ENCODE results near the gene CFAP45. TPM values are rescaled to one million over a fixed set of nuclear protein-coding genes. Genes with fewer than 3 reads are reported as not detected.
A peak's percentile ranks its signal among the peaks of the same experiment; 100 is the strongest.

CFAP45 gene
- total and polyA plus RNA-seq, 3 donors from 2014 or later: 13.0 to 59.6 (median 30.4) TPM

DNA sequence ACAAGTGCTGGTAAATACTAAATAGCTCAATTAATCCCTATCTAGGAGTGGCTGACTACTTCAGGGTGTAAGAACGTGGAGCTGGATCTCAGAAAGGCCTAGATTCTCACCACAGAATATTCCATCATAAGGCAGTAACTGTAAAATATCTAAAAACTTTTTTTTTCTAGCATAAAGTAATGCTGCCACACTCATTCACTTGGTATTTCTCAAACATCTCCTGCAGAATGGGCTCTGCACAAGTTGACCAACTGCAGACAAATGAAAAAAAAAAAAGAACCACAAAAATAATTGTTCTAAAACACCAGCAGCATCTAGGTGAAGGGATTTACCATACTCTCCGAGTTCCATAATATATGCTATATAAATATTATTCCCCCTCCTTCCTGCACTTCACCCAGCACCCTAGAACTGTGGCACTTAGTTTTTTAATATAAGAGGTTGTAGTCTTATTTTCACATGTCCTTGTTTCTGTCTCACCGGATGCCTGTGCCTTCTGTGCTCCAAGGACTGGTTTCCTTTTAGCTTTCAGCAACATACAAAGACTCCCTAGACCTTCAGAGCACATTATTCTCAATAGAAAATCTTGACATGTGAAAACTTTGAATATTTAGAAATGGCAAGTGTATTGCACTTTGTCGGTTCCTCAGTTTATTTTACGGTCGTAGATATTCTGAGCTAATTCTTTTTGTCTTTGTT lies 46.4 kb downstream of the CFAP45 start:
- no peaks in the 10 kb centered on the region for H3K36me3 ChIP-seq (ENCODE audit: low read depth, missing control alignments)
- WGBS, 2 donors: 16 to 20% methylated on average over 6 of the region's 6 CpGs
- peak overlapping the region; percentile 87 to 94 for H3K27ac ChIP-seq
- no peaks in the 10 kb centered on the region for H3K9me3 ChIP-seq
- DNase-seq: no peak
- intact Hi-C loops (cut with DNase I; ENCODE audit: low total_unique reads): no loop called here
- H3K4me1 ChIP-seq: peaks cover 8% of the 10 kb centered on the region
- no peak for TF ChIP-seq POLR2A (IDR thresholded peaks at IDR 0.05)
- TF ChIP-seq, protein P1, sequence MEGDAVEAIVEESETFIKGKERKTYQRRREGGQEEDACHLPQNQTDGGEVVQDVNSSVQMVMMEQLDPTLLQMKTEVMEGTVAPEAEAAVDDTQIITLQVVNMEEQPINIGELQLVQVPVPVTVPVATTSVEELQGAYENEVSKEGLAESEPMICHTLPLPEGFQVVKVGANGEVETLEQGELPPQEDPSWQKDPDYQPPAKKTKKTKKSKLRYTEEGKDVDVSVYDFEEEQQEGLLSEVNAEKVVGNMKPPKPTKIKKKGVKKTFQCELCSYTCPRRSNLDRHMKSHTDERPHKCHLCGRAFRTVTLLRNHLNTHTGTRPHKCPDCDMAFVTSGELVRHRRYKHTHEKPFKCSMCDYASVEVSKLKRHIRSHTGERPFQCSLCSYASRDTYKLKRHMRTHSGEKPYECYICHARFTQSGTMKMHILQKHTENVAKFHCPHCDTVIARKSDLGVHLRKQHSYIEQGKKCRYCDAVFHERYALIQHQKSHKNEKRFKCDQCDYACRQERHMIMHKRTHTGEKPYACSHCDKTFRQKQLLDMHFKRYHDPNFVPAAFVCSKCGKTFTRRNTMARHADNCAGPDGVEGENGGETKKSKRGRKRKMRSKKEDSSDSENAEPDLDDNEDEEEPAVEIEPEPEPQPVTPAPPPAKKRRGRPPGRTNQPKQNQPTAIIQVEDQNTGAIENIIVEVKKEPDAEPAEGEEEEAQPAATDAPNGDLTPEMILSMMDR (IDR thresholded peaks at IDR 0.05): no peak
- H3K4me3 ChIP-seq: peak overlapping the region; percentile 71 to 75
- no peaks in the 10 kb centered on the region for H3K27me3 ChIP-seq

DNA sequence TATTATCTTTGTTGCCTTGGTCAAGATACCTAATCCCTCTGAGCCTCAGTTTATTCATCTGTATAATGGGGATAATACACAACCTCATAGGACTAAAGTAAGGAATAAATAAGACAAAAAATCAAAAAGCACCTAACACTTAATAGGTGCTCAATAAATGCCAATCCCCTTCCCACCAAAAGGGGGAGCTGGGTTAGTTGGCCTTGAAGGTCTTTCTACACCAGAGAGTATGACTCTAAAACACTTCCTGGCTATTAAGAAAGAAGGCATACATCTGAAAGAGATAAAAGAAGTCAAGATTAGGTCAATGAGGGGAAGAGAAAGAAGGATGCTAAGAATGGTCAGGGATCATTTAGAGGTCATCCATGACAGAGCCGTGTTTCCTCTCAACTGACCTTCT lies 48.6 kb downstream of the CFAP45 start:
- intact Hi-C loops (cut with DNase I; ENCODE audit: low total_unique reads): no loop called here
- H3K4me1 ChIP-seq: peaks cover 8% of the 10 kb centered on the region
- no peaks in the 10 kb centered on the region for H3K27me3 ChIP-seq
- H3K9me3 ChIP-seq: no peaks in the 10 kb centered on the region
- no peak for DNase-seq
- 61 to 72% methylated on average over 1 of the region's 1 CpG for WGBS, 2 donors
- H3K27ac ChIP-seq: no peak overlapping the region
- H3K4me3 ChIP-seq: no peak overlapping the region
- no peak for TF ChIP-seq POLR2A (IDR thresholded peaks at IDR 0.05)
- TF ChIP-seq, protein P1 (IDR thresholded peaks at IDR 0.05): no peak
- no peaks in the 10 kb centered on the region for H3K36me3 ChIP-seq (ENCODE audit: low read depth, missing control alignments)

DNA sequence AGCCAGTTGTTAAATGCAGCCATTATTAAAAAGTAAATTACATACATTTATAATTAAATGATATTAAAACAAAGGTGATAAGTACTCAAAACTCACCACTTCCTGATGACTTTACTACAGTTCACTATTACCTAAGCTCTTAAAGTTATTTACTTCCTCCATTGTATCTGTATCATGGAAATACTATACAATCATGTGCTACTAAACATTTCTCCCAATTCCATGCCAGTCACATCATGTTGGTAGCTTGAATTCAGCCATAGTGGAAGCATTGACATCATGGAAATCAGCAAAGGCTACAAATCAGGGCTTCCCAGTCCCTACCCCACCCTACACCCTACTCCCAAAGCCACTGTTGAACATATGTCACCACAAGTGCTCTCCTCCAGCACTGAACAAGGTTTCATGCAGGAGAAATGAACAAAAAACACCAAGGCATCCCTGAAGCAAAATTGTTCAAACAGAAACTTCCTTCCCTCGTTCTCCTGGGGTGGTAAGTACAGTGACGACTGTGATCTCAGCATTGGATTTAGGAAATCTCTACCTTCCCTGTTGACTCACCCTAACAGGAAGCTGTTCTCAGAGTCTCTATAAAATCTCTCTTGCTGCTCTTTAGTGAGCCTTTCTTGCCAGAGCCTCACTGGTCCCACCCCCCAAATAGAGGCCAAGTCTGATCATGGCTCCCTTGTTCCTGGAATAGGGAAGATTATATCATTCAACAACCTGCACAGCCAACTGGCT lies 50.2 kb downstream of the CFAP45 start:
- Histone ChIP-seq H3K36me3 (ENCODE audit: low read depth, missing control alignments) (no peaks in the 10 kb centered on the region), H3K4me3 (no peak overlapping the region), H3K27ac (no peak overlapping the region), H3K27me3 (no peaks in the 10 kb centered on the region), H3K4me1 (peaks cover 5% of the 10 kb centered on the region), H3K9me3 (no peaks in the 10 kb centered on the region)
- 77 to 81% methylated on average over 2 of the region's 2 CpGs for WGBS, 2 donors
- intact Hi-C loops (cut with DNase I; ENCODE audit: low total_unique reads): no loop called here
- TF ChIP-seq POLR2A (IDR thresholded peaks at IDR 0.05): no peak
- TF ChIP-seq, protein P1 (IDR thresholded peaks at IDR 0.05): no peak
- DNase-seq: no peak

DNA sequence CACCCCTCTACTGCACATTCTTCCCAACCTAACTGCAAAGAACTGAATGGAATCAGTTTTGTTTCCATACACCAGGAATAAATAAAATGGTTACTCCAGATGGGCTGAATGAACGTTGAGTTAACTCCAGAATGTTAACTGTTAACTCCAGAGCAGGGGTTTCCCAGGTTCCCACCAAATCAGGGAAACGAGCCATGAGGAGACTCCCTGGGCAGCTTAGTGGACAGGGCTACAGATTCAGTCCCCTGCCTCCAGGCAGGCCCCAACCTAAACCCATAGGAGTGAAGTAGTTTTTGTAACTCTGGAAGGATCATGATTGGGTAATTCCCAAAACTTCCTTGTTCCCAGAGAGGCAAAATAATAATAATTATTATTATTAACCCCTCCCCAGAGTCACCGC lies 51.6 kb downstream of the CFAP45 start:
- 40 to 80% methylated on average over 3 of the region's 3 CpGs for WGBS, 2 donors
- TF ChIP-seq POLR2A (IDR thresholded peaks at IDR 0.05): no peak
- TF ChIP-seq, protein P1 (IDR thresholded peaks at IDR 0.05): no peak
- intact Hi-C loops (cut with DNase I; ENCODE audit: low total_unique reads): no loop called here

More for the DNA sequence above, 51.6 kb downstream of the CFAP45 start:
- Histone ChIP-seq H3K4me3 (no peak overlapping the region), H3K4me1 (no peaks in the 10 kb centered on the region), H3K27me3 (no peaks in the 10 kb centered on the region), H3K36me3 (ENCODE audit: low read depth, missing control alignments) (no peaks in the 10 kb centered on the region), H3K27ac (no peak overlapping the region), H3K9me3 (no peaks in the 10 kb centered on the region)
- DNase-seq: no peak
